Stimulated activated CD8-positive, alpha-beta memory T cell treated with anti-CD3 and anti-CD28 coated beads, Interleukin-4, amount 100 ng/mL, for 48 hours (primary cell): Measurements from ENCODE around the gene PDE7B.

Source experiments
- DNase-seq: peaks from one replicate; pipeline ENCODE4 v3.0.0-alpha.2; 2020

The PDE7B gene

GRCh38 chr6:135994857-135995544 is 143.5 kb downstream of the PDE7B start:
- DNase-seq, result no peak

- no peak for DNase-seq
These were observed 144.0 kb downstream of the PDE7B start for GRCh38 chr6:135995545-135995898.

DNA sequence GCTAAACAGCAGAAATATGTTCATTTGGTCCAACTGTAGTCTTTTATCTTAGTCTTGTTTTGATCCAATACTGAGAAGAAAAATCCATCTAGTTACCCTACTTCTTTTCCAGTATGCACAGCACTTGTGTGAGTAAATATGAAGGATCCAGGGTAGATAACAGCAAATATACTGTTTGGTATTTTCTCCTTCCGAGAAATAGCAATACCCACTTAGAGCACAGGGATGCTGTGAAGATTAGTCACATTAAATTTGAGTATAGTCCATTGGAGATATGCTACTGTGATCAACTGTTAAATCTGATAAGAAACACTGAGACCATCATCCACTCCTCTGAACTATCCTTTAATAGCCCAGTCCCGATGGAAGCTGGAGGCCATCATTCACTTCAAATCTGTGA is 145.2 kb downstream of the PDE7B start:
- DNase-seq, result no peak

- DNase-seq, result no peak
These were observed 147.9 kb downstream of the PDE7B start for GRCh38 chr6:135999393-135999792.

GRCh38 chr6:136007345-136007744 is 155.8 kb downstream of the PDE7B start:
- no peak for DNase-seq

GRCh38 chr6:136011475-136011874 is 160.0 kb downstream of the PDE7B start:
- DNase-seq, result no peak

GRCh38 chr6:136012198-136012887 is 160.8 kb downstream of the PDE7B start:
- DNase-seq, result no peak

DNA sequence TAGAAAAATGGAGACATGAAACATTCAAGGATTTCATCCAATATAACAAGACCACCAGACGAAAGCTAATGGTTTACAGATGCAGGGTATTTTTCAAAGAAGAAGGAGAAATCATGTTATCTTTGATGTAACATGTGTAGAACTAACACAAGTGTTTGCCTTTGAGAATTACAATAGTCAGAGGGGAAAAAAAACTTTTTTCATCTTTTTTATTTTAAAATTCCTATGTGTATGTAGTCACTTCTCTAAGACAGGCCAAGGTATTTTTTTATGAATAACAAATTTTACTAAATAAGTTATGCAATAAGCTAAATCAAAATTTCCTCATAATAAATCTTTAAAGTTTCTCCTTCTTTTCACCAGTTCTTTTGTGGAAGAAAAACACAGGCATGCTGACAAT is 161.4 kb downstream of the PDE7B start:
- no peak for DNase-seq

GRCh38 chr6:136014454-136015437 is 163.2 kb downstream of the PDE7B start:
- no peak for DNase-seq

DNA sequence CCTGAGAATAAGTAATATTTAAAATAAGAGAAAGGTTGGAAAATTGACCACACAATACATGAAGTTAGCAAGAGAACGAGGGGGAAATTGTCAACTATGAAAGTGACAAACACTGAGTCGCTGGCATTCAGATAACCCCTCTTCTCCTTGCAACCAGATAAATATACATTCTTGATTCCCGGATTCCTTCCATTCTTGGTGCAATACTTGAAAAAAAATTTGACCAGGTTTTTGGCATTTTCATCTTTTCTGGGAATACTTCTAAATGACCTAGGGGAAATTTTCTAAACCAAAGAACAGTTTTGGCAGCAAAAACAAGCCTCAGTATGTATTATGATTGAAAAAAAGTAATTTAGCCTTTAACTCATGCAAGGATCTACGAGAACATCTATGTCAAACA is 164.0 kb downstream of the PDE7B start:
- no peak for DNase-seq

GRCh38 chr6:136016228-136017225 is 165.0 kb downstream of the PDE7B start:
- DNase-seq, result no peak

GRCh38 chr6:136020691-136021090 is 169.2 kb downstream of the PDE7B start:
- no peak for DNase-seq

GRCh38 chr6:136022224-136022874 is 170.8 kb downstream of the PDE7B start:
- DNase-seq, result no peak

- no peak for DNase-seq
These were observed 173.2 kb downstream of the PDE7B start for GRCh38 chr6:136024711-136025110.

DNA sequence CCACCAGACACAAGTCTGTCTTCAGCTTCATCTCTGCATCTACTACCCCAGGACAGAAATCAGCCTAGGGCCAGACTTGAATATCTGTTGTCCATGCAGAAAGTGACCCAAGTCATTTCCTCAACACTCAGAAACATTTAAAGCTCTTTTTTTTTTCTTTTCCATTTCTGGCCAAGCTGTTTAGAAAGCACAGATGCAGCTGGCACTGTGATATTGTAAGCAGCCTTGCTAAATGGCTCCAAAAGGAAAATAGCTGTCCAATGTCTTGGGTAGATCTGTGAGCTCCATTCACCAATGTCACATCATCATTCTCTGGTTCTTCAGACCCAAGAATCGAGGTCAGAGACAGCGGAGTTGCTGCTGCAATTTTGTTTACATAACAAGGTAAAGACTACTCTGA is 174.2 kb downstream of the PDE7B start:
- no peak for DNase-seq

DNA sequence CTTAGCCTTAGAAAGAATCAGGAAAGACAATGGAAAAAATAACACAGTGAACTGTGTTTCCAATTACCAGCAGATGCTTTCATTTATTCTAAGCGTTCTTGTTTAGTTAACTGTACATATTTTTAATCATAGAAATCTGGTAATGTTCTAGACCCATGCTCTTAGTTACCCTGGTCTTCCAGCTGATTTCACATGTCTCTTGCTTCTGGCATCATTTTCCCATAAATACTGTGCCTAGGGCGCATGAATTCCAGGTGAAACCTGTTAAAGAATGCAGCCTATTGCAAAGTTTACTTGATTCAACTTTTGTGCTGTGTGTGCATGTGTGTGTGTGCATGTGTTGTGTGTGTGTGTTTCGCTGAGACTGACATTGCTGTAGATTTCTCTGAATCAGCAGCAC is 178.6 kb downstream of the PDE7B start:
- no peak for DNase-seq

DNA sequence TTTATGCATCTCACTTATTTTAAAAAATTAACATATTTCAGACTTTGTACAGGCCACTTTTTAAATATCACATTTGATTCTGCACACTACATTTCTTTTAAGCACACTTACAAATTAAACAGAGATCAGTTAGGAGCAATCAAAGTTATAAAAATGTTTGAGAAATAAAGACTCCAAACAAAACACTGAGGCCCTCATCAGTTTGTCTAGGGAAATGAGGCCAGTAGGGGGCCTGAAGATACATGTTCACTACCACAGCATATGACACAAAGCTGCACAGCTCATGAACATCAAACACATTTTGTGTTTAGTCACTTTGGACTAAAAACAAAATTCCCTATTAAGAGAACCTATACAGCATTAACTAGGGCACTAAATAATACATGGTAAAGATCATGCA is 180.5 kb downstream of the PDE7B start:
- no peak for DNase-seq

GRCh38 chr6:136033416-136033815 is 181.9 kb downstream of the PDE7B start:
- no peak for DNase-seq

- no peak for DNase-seq
These were observed 182.9 kb downstream of the PDE7B start for GRCh38 chr6:136034422-136034821.

DNA sequence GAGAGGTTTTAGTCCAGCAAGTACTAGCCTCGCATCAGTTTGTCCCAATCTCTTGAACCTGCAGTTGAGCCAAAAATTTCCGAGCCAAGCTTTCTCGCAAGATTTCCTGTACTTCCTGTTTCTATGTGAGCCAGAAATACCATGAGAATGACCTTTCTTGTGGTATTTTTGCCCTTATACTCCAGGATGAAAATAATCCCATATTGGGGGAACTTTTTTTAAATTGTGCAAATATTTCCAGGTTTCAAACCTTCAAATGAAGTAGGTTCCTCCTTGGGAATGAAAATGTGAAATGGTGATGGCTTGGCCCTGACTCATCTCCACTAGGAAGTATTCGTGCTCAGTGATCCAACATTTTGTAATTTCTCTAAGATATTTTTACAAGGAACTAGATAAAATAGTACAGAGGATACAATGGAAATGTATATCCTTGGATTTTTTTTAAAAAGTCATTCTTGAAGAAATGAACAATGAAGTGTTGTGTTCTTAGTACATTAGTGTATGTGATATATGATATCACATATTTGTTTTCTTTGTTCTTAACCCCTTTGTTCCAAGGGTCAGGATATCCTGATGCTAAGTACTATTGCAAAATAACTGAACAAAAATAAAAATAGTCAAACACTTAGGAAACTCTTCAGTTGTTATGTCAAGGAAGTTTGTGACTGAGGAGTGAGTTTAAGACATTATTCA is 184.0 kb downstream of the PDE7B start:
- no peak for DNase-seq

DNA sequence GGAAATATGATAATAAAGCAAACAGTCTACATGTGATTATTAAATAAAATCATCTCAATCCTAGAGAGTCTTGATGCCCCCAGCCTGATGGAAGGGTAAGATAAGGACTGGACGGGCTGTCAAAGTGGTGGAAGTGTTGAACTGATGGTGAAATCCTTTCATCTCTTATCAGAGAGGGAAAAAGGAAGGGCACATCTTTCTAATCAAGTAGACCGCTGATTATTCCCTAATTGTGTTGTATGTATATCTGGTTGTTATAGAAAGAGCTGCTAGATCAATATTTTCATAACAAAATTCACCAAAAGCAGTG is 184.5 kb downstream of the PDE7B start:
- no peak for DNase-seq
